SK-N-SH (cell line): Measurements from ENCODE around the gene PM20D2. TPM values are rescaled to one million over a fixed set of nuclear protein-coding genes. Genes with fewer than 3 reads are reported as not detected.

Experiments used
- CTCF ChIA-PET: fragments of 300-600, 350-600 bp; formaldehyde crosslinking; extraction: SDS; loops from one replicate; lab custom pipeline; 2021; lab: Yijun Ruan, JAX
- POLR2A ChIA-PET: fragments of 350-600 bp; sonication (Branson Sonifier 250); formaldehyde crosslinking; extraction: SDS; loops from one replicate; lab custom pipeline; 2020; ENCODE audit warnings: antibody characterized with exemption, inconsistent platforms; lab: Yijun Ruan, JAX
- DNase-seq: peaks from one replicate; pipeline ENCODE4 v3.0.0; 2012
- H2AFZ ChIP-seq: fragments of 200-600 bp; sonication (generic); 2 replicates; pipeline ENCODE4 v1.8.1; 2016; ENCODE audit warnings: antibody characterized with exemption, mild to moderate bottlenecking, low read depth
- H3F3A ChIP-seq: fragments of 200-600 bp; sonication (generic); replicated peaks from 2 replicates; pipeline ENCODE3; 2016; ENCODE audit warnings: antibody characterized with exemption, mild to moderate bottlenecking; ENCODE audit not compliant: insufficient read depth
- H3K27ac ChIP-seq, 2 experiments: fragments of 200-500 bp in 1 of 2; fragments of 200-600 bp in 1 of 2; sonication (Bioruptor generic) in 1 of 2; sonication (generic), shearing (Covaris generic) in 1 of 2; 2 replicates each; pipeline versions ENCODE4 v1.5.1 to v1.6.1; 2014 to 2016; ENCODE audit warnings: low read depth in 2 of 2, inconsistent platforms in 1 of 2, low read length in 1 of 2, mild to moderate bottlenecking in 1 of 2, mixed read lengths in 1 of 2
- H3K27me3 ChIP-seq: fragments of 200-600 bp; sonication (generic), shearing (Covaris generic); 2 replicates; pipeline ENCODE4 v1.6.1; 2016; ENCODE audit warnings: mixed run types; ENCODE audit not compliant: insufficient read depth
- H3K36me3 ChIP-seq, 2 experiments: fragments of 200-500 bp in 1 of 2; fragments of 200-600 bp in 1 of 2; sonication (Bioruptor generic) in 1 of 2; sonication (generic) in 1 of 2; replicated peaks in 1 of 2; 2 replicates each; pipeline versions ENCODE3 to v1.5.1; 2014 to 2016; ENCODE audit warnings: low read length in 1 of 2, mild to moderate bottlenecking in 1 of 2; ENCODE audit not compliant: insufficient read depth in 2 of 2, control insufficient read depth in 1 of 2
- H3K4me1 ChIP-seq, 2 experiments: fragments of 200-500 bp in 1 of 2; fragments of 200-600 bp in 1 of 2; sonication (Bioruptor generic) in 1 of 2; sonication (generic), shearing (Covaris generic) in 1 of 2; 2 replicates each; pipeline versions ENCODE4 v1.5.1 to v1.6.1; 2014 to 2016; ENCODE audit warnings: low read depth in 1 of 2, low read length in 1 of 2, mixed run types in 1 of 2; ENCODE audit not compliant: insufficient read depth in 2 of 2, control insufficient read depth in 1 of 2
- H3K4me2 ChIP-seq: fragments of 200-600 bp; sonication (generic), shearing (Covaris generic); 2 replicates; pipeline ENCODE4 v1.6.1; 2017; ENCODE audit warnings: mixed run types
- H3K4me3 ChIP-seq, 2 experiments: fragments of 200-500 bp in 1 of 2; fragments of 200-600 bp in 1 of 2; sonication (Bioruptor generic) in 1 of 2; sonication (generic), shearing (Covaris generic) in 1 of 2; 2 replicates each; pipeline versions ENCODE4 v1.5.1 to v1.8.1; 2014 to 2016; ENCODE audit warnings: low read depth in 2 of 2, inconsistent platforms in 1 of 2, low read length in 1 of 2, mild to moderate bottlenecking in 1 of 2, mixed read lengths in 1 of 2, moderate library complexity in 1 of 2
- H3K79me2 ChIP-seq: fragments of 200-600 bp; sonication (generic); 2 replicates; pipeline ENCODE4 v1.8.1; 2017; ENCODE audit warnings: mild to moderate bottlenecking; ENCODE audit not compliant: insufficient read depth
- H3K9ac ChIP-seq: fragments of 200-600 bp; sonication (generic); 2 replicates; pipeline ENCODE4 v1.6.1; 2017; ENCODE audit warnings: mixed run types
- H3K9me2 ChIP-seq: fragments of 200-600 bp; sonication (generic); 2 replicates; pipeline ENCODE4 v1.6.1; 2017; ENCODE audit warnings: mixed run types
- H3K9me3 ChIP-seq: fragments of 200-600 bp; sonication (generic); 2 replicates; pipeline ENCODE4 v1.6.1; 2017; ENCODE audit warnings: mixed run types, mild to moderate bottlenecking, moderate library complexity
- H4K20me1 ChIP-seq: fragments of 200-600 bp; sonication (generic); 2 replicates; pipeline ENCODE4 v1.6.1; 2017; ENCODE audit warnings: mild to moderate bottlenecking, mixed run types; ENCODE audit not compliant: insufficient read depth
- ELF1 ChIP-seq: IDR thresholded peaks from 2 replicates; pipeline ENCODE4 v1.4.0; 2012
- EZH2phosphoT487 ChIP-seq: fragments of 200-600 bp; sonication (generic); IDR thresholded peaks from 2 replicates; pipeline ENCODE4 v1.6.1; 2017; ENCODE audit warnings: low read depth, mixed run types, mild to moderate bottlenecking, antibody characterized with exemption, moderate library complexity, borderline replicate concordance
- FOSL2 ChIP-seq: IDR thresholded peaks from 2 replicates; pipeline ENCODE4 v1.4.0; 2012; ENCODE audit warnings: low read depth, mild to moderate bottlenecking, moderate library complexity, borderline replicate concordance
- FOXM1 ChIP-seq: IDR thresholded peaks from 2 replicates; pipeline ENCODE4 v1.4.0; 2012; ENCODE audit warnings: low read depth, mild to moderate bottlenecking
- GABPA ChIP-seq: IDR thresholded peaks from 2 replicates; pipeline ENCODE4 v1.4.0; 2012; ENCODE audit warnings: low read depth, mild to moderate bottlenecking
- GATA2 ChIP-seq: sonication (generic); formaldehyde crosslinking; IDR thresholded peaks from 2 replicates; pipeline ENCODE4 v1.5.0; 2020; ENCODE audit warnings: mild to moderate bottlenecking, missing genetic modification reagents
- IRF3 ChIP-seq: fragments of 150-350 bp; IDR thresholded peaks from 2 replicates; pipeline ENCODE4 v1.6.1; 2016; ENCODE audit warnings: mild to moderate bottlenecking, low read depth, low read length
- MAX ChIP-seq: IDR thresholded peaks from 2 replicates; pipeline ENCODE4 v1.4.0; 2012; ENCODE audit warnings: low read depth
- NFIC ChIP-seq: IDR thresholded peaks from 2 replicates; pipeline ENCODE4 v1.4.0; 2012; ENCODE audit warnings: borderline replicate concordance
- PBX3 ChIP-seq: IDR thresholded peaks from 2 replicates; pipeline ENCODE4; 2012
- RAD21 ChIP-seq: IDR thresholded peaks from 2 replicates; pipeline ENCODE4 v1.6.1; 2012; ENCODE audit warnings: mild to moderate bottlenecking, low read length
- RCOR1 ChIP-seq: fragments of 150-350 bp; IDR thresholded peaks from 2 replicates; pipeline ENCODE4 v1.6.1; 2017; ENCODE audit warnings: antibody characterized with exemption, low read length
- REST ChIP-seq: IDR thresholded peaks from 2 replicates; pipeline ENCODE4 v1.6.1; 2012; ENCODE audit warnings: mild to moderate bottlenecking, low read depth, low read length, moderate library complexity
- RFX5 ChIP-seq: IDR thresholded peaks from 2 replicates; pipeline ENCODE4 v1.6.1; 2012; ENCODE audit warnings: mild to moderate bottlenecking, improper control_type of control experiment, low read length
- RXRA ChIP-seq: IDR thresholded peaks from 2 replicates; pipeline ENCODE4 v1.4.0; 2012; ENCODE audit warnings: low read depth, mild to moderate bottlenecking, borderline replicate concordance
- SIN3A ChIP-seq: IDR thresholded peaks from 2 replicates; pipeline ENCODE4 v1.6.1; 2012; ENCODE audit warnings: low read depth, mild to moderate bottlenecking, low read length, moderate library complexity, borderline replicate concordance
- SMC3 ChIP-seq: IDR thresholded peaks from 2 replicates; pipeline ENCODE4 v1.6.1; 2012; ENCODE audit warnings: low read depth, low read length, improper control_type of control experiment
- TCF12 ChIP-seq: IDR thresholded peaks from 2 replicates; pipeline ENCODE4 v1.4.0; 2012
- ZBTB33 ChIP-seq: IDR thresholded peaks from 2 replicates; pipeline ENCODE4 v1.4.0; 2012; ENCODE audit warnings: low read depth, borderline replicate concordance
- WGBS: methylation state at CpG from one replicate; pipeline ENCODE4 v1.1.6; 2017; ENCODE audit warnings: low lambda C conversion rate; 5-methylcytosine and 5-hydroxymethylcytosine counted together
- polyA plus RNA-seq, 3 experiments: library from polyadenylated mRNA; depleted of rRNA; stranded (reverse); fragments of >200 nt; gene quantifications; 2 replicates each; pipeline ENCODE4 v1.2.3, GENCODE V29; 2012

Gene PM20D2
- polyA plus RNA-seq, 1 of the 3 experiments (the other 2 are of a cell fraction) = 6.2 TPM

- TF ChIP-seq MAX (no peak), TCF12 (no peak), RAD21 (no peak), FOSL2 (no peak), SMC3 (no peak), RFX5 (no peak)
Observed at GRCh38 chr6:89204096-89204495, 58.2 kb downstream of the PM20D2 start (continued).

- H3K4me3 ChIP-seq = no peak overlapping the region
- no peaks in the 10 kb centered on the region for H3K9me2 ChIP-seq
- no peak overlapping the region for H2AFZ ChIP-seq
- TF ChIP-seq EZH2phosphoT487 = no peak
- TF ChIP-seq NFIC = no peak
- TF ChIP-seq PBX3 = no peak
- no peak for TF ChIP-seq SIN3A
- no peak for TF ChIP-seq GABPA
- no peak for TF ChIP-seq ELF1
- no peak for TF ChIP-seq RFX5
- TF ChIP-seq MAX = no peak
- no peak for DNase-seq
- peaks cover 0 to 5% of the 10 kb centered on the region in 2 experiments; a peak in 1 of 4 replicates for H3K4me1 ChIP-seq
- no peak overlapping the region for H3K9ac ChIP-seq
- ChIA-PET POLR2A (no interaction called here), CTCF (interaction anchor here (1.4 kb wide), 1 partner anchor 36 kb away, joined by 4 read pairs; no protein-coding TSS in a partner anchor)
- no peak overlapping the region for H3K4me2 ChIP-seq
- H4K20me1 ChIP-seq = no peaks in the 10 kb centered on the region
- H3K36me3 ChIP-seq = no peaks in the 10 kb centered on the region
- H3K79me2 ChIP-seq = no peaks in the 10 kb centered on the region
- WGBS = 48% methylated on average over 4 of the region's 4 CpGs
- H3F3A ChIP-seq = no peaks in the 10 kb centered on the region
- no peak overlapping the region for H3K27ac ChIP-seq
- no peaks in the 10 kb centered on the region for H3K9me3 ChIP-seq
- H3K27me3 ChIP-seq = no peaks in the 10 kb centered on the region; the same call in 1 of the 2 replicates
Observed at GRCh38 chr6:89205819-89206218, 60.0 kb downstream of the PM20D2 start.

- ChIA-PET POLR2A (no interaction called here), CTCF (interaction anchor here (0.6 to 1.0 kb wide), 2 partner anchors 32 to 35 kb away, joined by 3 read pairs; no protein-coding TSS in a partner anchor)
- Histone ChIP-seq H3K27me3 (no peaks in the 10 kb centered on the region; the same call in 1 of the 2 replicates), H3K9me3 (no peaks in the 10 kb centered on the region), H3K9me2 (no peaks in the 10 kb centered on the region), H3K4me3 (no peak overlapping the region), H3K4me1 (peaks cover 0 to 5% of the 10 kb centered on the region in 2 experiments; a peak in 1 of 4 replicates), H3K4me2 (no peak overlapping the region), H3F3A (no peaks in the 10 kb centered on the region), H3K9ac (no peak overlapping the region), H3K27ac (no peak overlapping the region), H3K36me3 (no peaks in the 10 kb centered on the region), H4K20me1 (no peaks in the 10 kb centered on the region), H3K79me2 (no peaks in the 10 kb centered on the region), H2AFZ (no peak overlapping the region)
- 69% methylated on average over 4 of the region's 4 CpGs for WGBS
- DNase-seq = no peak
- TF ChIP-seq RCOR1 (no peak), GATA2 (CRISPR knock-in tag) (no peak), REST (no peak), IRF3 (no peak), RAD21 (no peak), FOXM1 (no peak), RXRA (no peak), ELF1 (no peak), ZBTB33 (no peak)
Observed at GRCh38 chr6:89208551-89208950, 62.7 kb downstream of the PM20D2 start.
